Spinal cord (tissue), 10 donors: ENCODE measurements around the gene CDADC1. TPM values are rescaled to one million over a fixed set of nuclear protein-coding genes. Genes with fewer than 3 reads are reported as not detected.
A peak's percentile ranks its signal among the peaks of the same experiment; 100 is the strongest.

Experiments used
- DNase-seq, 6 donors: peaks; one replicate each; pipeline versions ENCODE4 v3.0.0 to v3.0.0-alpha.2; 2013 to 2015; ENCODE audit warnings: low spot score in 6 of 6, low read depth in 4 of 6
- H3K27ac ChIP-seq: one replicate; pipeline ENCODE4 v1.5.1; 2013; ENCODE audit warnings: low read depth, low read length, control low read depth
- H3K27me3 ChIP-seq: one replicate; pipeline ENCODE4 v1.6.1; 2013; ENCODE audit warnings: low read length; ENCODE audit not compliant: control insufficient read depth, insufficient read depth
- H3K36me3 ChIP-seq: one replicate; pipeline ENCODE4 v1.6.1; 2013; ENCODE audit warnings: low read length; ENCODE audit not compliant: control insufficient read depth, insufficient read depth
- H3K4me1 ChIP-seq: one replicate; pipeline ENCODE4 v1.6.1; 2013; ENCODE audit warnings: low read length; ENCODE audit not compliant: control insufficient read depth, insufficient read depth
- H3K4me3 ChIP-seq: one replicate; pipeline ENCODE4 v1.5.1; 2013; ENCODE audit warnings: low read depth, low read length, control low read depth
- H3K9me3 ChIP-seq: one replicate; pipeline ENCODE4 v1.6.1; 2013; ENCODE audit warnings: low read length; ENCODE audit not compliant: control insufficient read depth, insufficient read depth
- WGBS: methylation state at CpG from one replicate; pipeline ENCODE4 v1.1.5; 2013; ENCODE audit warnings: missing lambda C conversion rate; ENCODE audit not compliant: insufficient coverage; 5-methylcytosine and 5-hydroxymethylcytosine counted together
- polyA plus RNA-seq, 2 donors: library from polyadenylated mRNA; unstranded; fragments of 120-200 nt; gene quantifications; one replicate each; pipeline ENCODE4 v1.2.1, GENCODE V29; 2013; ENCODE audit not compliant: insufficient read length in 2 of 2
- total RNA-seq, 2 donors: library from RNA; depleted of rRNA in 1 of 2; stranded (reverse); fragments of 120-200 nt in 1 of 2; fragments of >200 nt in 1 of 2; gene quantifications; one replicate each; pipeline versions ENCODE4 v1.2.3 to v1.2.4, GENCODE V29; 2013 to 2014
- donor health status: healthy.

CDADC1 gene
- total and polyA plus RNA-seq, 4 donors: 11.1 to 20.1 (median 14.8) TPM

GRCh38 chr13:49235856-49236431 is 11.8 kb upstream of the CDADC1 start:
- WGBS: 90% methylated on average over 2 of the region's 6 CpGs
- no peaks in the 10 kb centered on the region for H3K4me1 ChIP-seq
- no peak for DNase-seq
- H3K27ac ChIP-seq: no peak overlapping the region
- H3K36me3 ChIP-seq: no peaks in the 10 kb centered on the region
- no peaks in the 10 kb centered on the region for H3K27me3 ChIP-seq
- no peak overlapping the region for H3K4me3 ChIP-seq
- H3K9me3 ChIP-seq: no peaks in the 10 kb centered on the region

GRCh38 chr13:49238621-49239020 is 9.1 kb upstream of the CDADC1 start:
- H3K27me3 ChIP-seq: no peaks in the 10 kb centered on the region
- H3K36me3 ChIP-seq: no peaks in the 10 kb centered on the region
- no peak overlapping the region for H3K4me3 ChIP-seq
- no peaks in the 10 kb centered on the region for H3K4me1 ChIP-seq
- H3K9me3 ChIP-seq: no peaks in the 10 kb centered on the region
- DNase-seq: no peak
- no peak overlapping the region for H3K27ac ChIP-seq
- no CpG with 5 or more reads among the region's 2 CpGs for WGBS

GRCh38 chr13:49240017-49240416 is 7.7 kb upstream of the CDADC1 start:
- Histone ChIP-seq H3K9me3 (no peaks in the 10 kb centered on the region), H3K27ac (no peak overlapping the region), H3K4me3 (no peak overlapping the region), H3K36me3 (no peaks in the 10 kb centered on the region), H3K27me3 (no peaks in the 10 kb centered on the region), H3K4me1 (no peaks in the 10 kb centered on the region)
- DNase-seq: no peak
- WGBS: 60% methylated on average over 1 of the region's 4 CpGs

GRCh38 chr13:49241296-49241695 is 6.4 kb upstream of the CDADC1 start:
- no peak for DNase-seq
- WGBS: 95% methylated on average over 3 of the region's 7 CpGs
- no peaks in the 10 kb centered on the region for H3K27me3 ChIP-seq
- H3K27ac ChIP-seq: no peak overlapping the region
- H3K36me3 ChIP-seq: no peaks in the 10 kb centered on the region
- H3K4me3 ChIP-seq: no peak overlapping the region
- H3K4me1 ChIP-seq: no peaks in the 10 kb centered on the region
- no peaks in the 10 kb centered on the region for H3K9me3 ChIP-seq

GRCh38 chr13:49245101-49245500 is 2.6 kb upstream of the CDADC1 start:
- Histone ChIP-seq H3K27ac (no peak overlapping the region), H3K27me3 (no peaks in the 10 kb centered on the region), H3K4me3 (no peak overlapping the region), H3K9me3 (no peaks in the 10 kb centered on the region), H3K4me1 (no peaks in the 10 kb centered on the region), H3K36me3 (no peaks in the 10 kb centered on the region)
- no peak for DNase-seq

- 0% methylated on average over 3 of the region's 4 CpGs for WGBS
- no peaks in the 10 kb centered on the region for H3K36me3 ChIP-seq
- H3K4me3 ChIP-seq: peak overlapping the region; percentile 94
- H3K27ac ChIP-seq: peak overlapping the region; percentile 91
- H3K27me3 ChIP-seq: no peaks in the 10 kb centered on the region
- peak in 1 of 6 donors; percentile 12 for DNase-seq
- no peaks in the 10 kb centered on the region for H3K4me1 ChIP-seq
- no peaks in the 10 kb centered on the region for H3K9me3 ChIP-seq
Measured at GRCh38 chr13:49246850-49247642, 679 bp upstream of the CDADC1 start.

GRCh38 chr13:49248622-49249002 is 887 bp downstream of the CDADC1 start:
- Histone ChIP-seq H3K9me3 (no peaks in the 10 kb centered on the region), H3K4me1 (no peaks in the 10 kb centered on the region), H3K27me3 (no peaks in the 10 kb centered on the region), H3K36me3 (no peaks in the 10 kb centered on the region), H3K4me3 (peak overlapping the region; percentile 94), H3K27ac (peak overlapping the region; percentile 91)
- peak in 1 of 6 donors; percentile 1 for DNase-seq
- 0% methylated on average over 3 of the region's 6 CpGs for WGBS

- H3K27ac ChIP-seq: no peak overlapping the region
- no peaks in the 10 kb centered on the region for H3K4me1 ChIP-seq
- WGBS: 100% methylated on average over 3 of the region's 5 CpGs
- no peaks in the 10 kb centered on the region for H3K36me3 ChIP-seq
- H3K27me3 ChIP-seq: no peaks in the 10 kb centered on the region
- H3K4me3 ChIP-seq: no peak overlapping the region
- H3K9me3 ChIP-seq: no peaks in the 10 kb centered on the region
- no peak for DNase-seq
Measured at GRCh38 chr13:49251326-49251725, 3.6 kb downstream of the CDADC1 start.

- Histone ChIP-seq H3K27me3 (no peaks in the 10 kb centered on the region), H3K4me1 (no peaks in the 10 kb centered on the region), H3K36me3 (peaks cover 4% of the 10 kb centered on the region), H3K27ac (no peak overlapping the region), H3K4me3 (no peak overlapping the region), H3K9me3 (no peaks in the 10 kb centered on the region)
- DNase-seq: no peak
- no CpG with 5 or more reads among the region's 1 CpG for WGBS
Measured at GRCh38 chr13:49253310-49253709, 5.6 kb downstream of the CDADC1 start.

- no peaks in the 10 kb centered on the region for H3K4me1 ChIP-seq
- no peaks in the 10 kb centered on the region for H3K9me3 ChIP-seq
- peaks cover 4% of the 10 kb centered on the region for H3K36me3 ChIP-seq
- WGBS: 100% methylated on average over 1 of the region's 1 CpG
- H3K4me3 ChIP-seq: no peak overlapping the region
- H3K27ac ChIP-seq: no peak overlapping the region
- no peak for DNase-seq
- no peaks in the 10 kb centered on the region for H3K27me3 ChIP-seq
Measured at GRCh38 chr13:49254007-49254406, 6.3 kb downstream of the CDADC1 start.
